NCI-H2171 treated with DMSO at 0.1 percent for 48 hours (cell line): ENCODE results near the gene RAB17.

ENCODE experiments used
- DNase-seq: peaks from one replicate; lab custom pipeline; 2025; lab: John Stamatoyannopoulos, UW

Gene RAB17, protein sequence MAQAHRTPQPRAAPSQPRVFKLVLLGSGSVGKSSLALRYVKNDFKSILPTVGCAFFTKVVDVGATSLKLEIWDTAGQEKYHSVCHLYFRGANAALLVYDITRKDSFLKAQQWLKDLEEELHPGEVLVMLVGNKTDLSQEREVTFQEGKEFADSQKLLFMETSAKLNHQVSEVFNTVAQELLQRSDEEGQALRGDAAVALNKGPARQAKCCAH

DNA sequence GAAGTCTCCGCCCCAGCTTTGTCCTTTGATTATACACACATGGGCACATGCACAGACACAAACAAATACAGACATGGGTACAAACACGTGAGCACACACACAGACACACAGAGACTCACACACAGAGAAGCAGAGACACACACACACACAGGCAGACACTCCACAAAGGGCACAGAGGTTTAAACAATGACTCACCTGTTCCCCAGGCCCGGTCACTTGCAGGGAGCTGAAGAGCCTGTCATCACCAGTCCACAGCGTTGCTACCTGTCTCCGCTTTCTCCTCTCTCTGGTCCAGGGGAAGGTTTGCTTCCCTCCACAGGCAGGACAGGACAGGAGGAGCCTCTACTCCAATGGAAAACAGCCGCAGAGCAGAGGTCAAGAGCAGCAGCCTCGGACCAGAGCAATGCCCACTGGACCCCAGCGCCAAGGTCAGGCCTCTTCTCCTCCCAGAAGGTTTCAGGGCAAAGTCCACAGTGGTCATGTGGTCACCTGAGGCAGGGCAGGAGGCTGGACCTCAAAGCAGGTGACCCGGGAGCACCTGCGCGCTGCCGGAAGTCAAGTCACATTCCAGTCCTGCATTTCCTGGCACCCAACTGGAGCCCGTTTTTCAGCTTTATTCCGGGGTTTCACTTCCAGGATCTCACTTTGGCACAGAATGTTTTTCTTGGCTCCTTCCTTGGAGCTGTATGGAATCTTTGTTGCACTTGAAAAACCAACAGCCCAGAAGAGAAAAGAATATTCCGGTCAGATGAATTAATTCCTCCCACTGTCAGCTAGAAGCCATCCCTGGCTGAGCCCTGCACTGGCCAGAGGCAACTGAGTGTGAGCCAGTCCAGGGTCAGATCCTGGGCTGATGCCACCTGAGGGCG, at the start of gene RAB17:
TSS of gene RAB17 (minus strand) at position 463 of the 869 bp plus-strand sequence. CDS start 4,580 bp downstream, outside the sequence.
- no peak for DNase-seq

DNA sequence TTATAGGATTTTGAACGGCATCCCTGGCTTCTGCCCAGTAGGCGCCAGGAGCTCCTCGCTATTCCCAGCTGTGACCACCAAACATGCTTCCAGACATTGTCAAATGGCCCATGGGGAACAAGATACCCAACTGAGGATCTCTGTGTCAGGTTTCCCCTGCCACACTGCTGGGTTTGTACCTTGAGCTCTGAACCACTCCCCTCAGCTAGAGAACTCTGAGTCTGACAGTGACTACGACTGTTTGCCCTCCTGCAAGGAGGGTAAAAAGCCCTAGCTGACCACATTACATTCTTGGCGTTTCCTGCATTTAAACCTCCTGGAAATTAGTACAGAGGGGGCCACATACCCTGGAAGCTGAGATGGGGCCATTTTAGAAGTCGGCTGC, 49.3 kb upstream of the RAB17 start:
- no peak for DNase-seq

DNA sequence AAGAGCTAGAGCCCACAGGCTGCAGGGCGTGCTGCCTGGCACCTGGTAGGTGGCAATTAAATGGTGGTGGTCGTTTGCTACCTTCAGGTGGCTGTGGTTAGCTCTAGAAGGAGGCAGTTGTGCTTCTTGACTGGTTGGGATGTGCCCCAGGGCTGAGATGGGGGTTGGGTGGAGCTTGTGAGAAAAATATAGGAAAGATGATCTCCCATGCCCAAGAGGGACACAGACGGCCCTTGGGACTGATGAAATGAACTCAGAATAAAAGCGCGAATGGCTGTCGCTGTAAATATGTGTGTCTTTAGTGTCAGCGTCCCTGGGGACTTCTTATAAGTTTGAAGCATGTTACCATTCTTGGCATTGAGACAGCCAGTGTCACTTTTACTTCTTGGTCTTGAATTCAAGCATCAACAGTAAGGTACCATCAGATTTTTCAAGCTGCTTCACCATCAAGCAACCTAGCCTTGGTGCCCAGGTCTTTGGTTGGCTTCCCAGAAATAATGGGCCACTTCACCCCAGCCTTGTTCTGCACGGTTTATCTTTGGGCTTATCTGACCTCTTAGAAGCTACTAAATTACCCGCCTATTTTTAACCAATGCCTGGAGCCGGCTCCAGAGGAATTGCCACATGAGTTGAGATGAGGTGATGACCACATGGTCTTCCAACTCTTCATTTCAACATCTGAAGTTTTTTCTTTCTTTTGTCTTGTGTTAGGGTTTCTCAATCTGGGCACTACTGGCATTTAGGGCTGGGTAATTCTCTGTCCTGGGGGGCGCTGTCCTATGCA, 48.7 kb upstream of the RAB17 start:
- no peak for DNase-seq

DNA sequence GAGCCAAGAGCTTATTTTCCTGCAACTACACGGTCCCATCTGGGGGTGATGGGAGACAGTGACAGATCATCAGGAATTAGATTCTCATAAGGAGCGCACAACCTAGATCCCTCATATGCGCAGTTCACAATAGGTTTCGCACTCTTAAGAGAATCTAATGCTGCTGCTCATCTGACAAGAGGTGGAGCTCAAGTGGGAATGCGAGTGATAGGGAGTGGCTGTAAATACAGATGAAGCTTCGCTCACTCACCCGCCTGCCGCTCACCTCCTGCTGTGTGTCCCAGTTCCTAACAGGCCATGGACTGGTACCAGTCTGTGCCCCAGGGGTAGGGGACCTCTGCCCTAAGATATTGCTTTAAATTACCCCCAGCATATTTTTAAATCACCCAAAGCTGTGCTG, 47.6 kb upstream of the RAB17 start:
- DNase-seq: no peak

DNA sequence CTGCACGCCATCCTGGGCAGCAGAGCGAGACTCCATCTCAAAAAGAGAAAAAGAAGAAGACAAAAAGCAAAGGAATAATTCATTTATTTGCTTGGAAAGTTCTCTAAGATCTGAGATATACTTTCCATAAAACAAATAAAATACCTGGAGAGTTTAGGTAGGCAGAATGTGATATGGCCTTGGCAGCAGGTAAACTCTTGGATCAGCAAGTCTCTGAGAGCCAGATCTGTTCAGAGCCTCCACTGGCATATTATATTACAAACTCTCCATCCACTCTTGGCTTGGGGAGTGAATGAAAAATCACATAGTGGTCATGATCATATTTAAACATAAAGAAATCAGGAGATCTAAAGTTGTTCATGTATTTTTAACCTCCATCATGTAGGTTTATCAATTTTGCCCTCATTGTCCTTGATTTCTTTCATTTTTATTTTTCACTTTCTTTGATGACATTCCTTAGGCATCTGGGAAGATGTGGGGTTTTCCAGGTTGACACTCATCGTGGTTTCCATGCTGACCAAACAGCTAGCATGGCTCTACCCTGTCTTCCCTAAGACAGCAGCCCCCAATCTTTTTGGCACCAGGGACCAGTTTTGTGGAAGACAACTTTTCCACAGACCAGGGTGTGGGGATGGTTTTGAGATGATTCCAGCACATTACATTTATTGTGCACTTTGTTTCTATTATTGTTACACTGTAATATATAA, 47.0 kb upstream of the RAB17 start:
- DNase-seq: no peak

DNA sequence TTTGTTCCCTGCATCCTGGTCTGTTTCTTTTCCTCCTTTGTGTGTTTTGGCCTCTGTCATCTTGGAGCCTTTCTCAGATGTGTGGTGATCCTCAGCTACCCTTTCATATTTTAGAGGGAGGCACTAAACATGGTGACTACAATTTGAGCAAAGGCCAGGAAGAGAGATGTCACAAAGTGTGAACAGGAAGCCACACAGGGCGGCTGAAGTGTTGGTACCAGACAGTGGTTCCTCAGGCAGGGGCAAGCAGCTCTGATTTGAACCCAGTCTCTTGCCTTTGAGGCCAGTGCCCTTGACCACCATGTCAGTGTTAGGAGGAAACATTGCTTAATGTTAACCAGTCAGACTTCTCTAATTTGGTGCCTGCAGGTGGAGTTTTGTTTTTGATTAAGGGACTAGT, 46.0 kb upstream of the RAB17 start:
- DNase-seq: no peak

DNA sequence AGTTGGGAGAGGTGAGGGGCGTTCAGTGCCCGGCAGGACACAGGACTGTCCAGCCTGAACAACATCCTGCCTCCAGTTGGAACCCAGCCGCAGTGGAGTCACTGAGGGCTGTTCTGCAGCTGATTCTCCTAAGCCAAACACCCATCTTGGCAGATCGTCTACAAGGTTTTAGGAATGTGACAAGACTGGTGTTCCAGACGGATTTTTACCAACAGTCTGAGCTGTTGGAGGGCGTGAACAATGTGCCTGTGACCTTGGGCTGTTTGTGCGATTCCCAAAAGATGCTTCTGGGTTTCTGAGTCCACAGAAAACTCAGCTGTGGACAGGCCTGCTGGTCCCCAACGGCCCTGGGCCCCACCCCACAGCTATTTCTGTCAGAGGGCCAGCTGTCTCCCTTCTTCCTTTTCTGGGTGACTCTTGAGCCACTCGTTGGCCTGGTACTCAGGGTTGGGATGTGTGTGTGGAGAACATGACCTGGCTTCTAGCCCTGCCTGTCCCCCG, 42.6 kb upstream of the RAB17 start:
- DNase-seq: no peak

DNA sequence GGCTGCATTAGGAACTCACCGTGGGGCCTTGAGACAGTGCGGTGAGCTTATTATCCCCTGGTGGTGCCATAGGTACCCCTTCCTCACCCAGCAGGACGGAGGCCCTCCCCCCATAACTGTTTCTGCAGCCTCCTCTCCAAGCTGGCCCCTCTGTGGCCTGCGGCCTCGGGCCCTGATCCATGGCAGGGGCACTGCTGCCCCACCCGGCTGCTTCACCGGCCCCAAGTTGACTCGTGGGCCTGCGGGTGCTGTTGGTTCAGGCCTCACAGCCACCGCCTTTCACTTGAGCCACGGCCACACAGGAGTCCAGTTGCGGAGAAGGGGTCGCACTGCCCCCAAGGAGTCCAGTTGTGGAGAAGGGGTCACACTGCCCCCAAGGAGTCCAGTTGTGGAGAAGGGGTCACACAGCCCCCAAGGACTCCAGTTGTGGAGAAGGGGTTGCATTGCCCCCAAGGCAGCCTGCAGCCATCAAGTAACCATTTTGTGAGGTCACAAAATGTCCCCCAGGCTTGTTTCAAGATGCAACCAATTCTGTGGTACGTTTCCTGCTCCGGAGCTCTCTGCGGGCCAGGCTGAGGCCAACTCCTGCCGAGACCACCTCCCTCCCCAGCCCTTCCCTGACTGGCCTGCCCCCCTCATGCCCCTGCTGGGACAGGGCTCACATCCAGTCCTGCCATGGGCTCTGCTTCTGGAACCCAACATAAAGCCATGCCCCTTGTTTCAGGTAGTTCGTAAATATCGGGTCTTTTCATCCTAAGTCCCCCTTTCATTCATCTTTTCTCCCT, 41.5 kb upstream of the RAB17 start:
- DNase-seq: no peak

DNA sequence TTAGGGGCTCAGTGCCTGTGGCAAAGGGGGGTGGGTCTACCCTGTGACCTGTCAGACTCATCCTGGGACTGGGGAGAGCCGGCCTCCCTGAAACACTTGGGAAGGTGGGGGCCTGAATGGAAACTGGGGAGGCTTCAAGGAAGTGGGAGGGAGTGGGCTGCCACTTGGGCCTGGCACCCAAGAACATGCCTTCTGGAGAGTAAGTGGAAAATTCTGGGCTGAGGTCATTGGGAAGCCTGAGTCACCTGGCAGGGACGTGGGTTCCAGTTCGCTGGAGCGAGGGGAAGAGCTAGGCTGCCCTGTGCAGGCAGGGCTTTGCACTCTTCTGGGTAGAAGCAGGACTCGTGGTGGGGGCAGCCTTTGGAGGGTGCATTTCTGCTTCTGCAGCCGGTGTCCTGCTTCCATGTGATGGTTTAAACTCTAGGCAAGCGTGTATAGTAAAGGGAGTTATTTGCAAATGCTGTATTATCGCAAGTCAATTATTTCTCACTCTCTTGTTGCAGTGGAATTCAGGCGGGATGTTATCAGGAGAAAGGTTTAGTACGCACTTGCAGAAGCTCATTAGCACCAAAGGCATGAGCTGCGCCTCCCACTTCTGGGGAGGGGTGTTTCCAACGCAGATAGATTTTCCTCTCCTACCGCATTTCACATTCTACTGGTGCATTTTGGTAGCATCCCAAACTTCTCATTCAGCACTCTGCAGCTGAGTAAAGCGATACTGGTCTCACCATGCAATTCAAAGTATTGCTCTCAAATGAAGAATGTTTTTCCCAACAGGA, 40.7 kb upstream of the RAB17 start:
- no peak for DNase-seq

DNA sequence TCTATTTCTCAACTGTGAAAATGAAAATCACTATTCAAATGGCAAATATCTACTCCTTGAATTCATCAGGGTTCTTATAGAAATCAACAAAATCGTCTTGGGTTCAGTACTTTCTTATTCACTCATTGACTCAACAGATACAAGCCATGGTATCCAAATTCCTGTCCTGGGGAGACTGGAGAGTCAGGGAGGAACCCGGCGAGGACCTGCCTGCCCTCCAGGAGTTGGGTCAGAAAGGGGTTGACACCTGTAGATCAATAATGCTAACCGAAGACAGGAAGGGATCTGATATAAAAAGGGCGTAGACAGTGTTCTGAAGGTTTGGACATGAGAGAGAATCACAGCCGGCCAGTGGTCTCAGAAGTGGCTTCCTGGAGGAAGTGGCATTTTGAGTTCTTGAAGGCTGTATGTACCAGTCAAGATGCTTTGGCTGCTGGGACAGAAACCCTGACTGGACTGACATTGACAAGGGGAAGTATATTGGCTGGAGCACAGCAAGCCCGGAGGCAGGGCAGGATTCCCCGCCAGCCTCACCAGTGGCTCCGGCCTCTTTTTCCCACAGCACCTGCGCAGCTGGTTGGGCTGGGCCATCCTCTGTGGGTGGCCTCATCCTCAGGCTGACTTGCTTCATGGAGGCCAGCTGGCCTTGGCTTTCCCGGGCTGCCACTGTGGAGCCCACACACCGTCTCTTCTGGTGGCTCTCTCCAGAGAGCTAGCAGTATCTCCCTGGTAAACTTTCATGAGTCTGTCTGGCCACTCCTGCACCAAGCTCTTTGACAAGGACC, 39.9 kb upstream of the RAB17 start:
- DNase-seq: no peak

DNA sequence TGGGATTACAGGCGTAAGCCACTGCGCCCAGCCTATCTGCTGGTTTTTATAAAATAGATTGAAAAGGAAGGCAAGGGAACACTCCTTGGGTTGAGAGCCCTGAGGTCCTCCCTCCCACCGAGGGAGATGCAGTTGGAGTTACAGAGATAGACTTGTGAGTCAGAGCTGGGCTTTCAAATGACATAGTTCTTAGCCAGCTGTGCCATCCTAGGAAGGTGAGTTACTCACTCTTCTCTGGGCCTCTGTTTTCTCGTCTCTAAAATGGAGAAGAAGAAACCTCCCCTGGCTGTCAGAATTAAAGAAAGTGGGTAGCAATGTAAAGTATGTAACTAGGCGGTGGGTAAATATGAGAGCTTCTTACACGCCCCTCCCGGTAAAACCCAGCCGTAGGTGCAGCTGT, 39.2 kb upstream of the RAB17 start:
- DNase-seq: no peak

DNA sequence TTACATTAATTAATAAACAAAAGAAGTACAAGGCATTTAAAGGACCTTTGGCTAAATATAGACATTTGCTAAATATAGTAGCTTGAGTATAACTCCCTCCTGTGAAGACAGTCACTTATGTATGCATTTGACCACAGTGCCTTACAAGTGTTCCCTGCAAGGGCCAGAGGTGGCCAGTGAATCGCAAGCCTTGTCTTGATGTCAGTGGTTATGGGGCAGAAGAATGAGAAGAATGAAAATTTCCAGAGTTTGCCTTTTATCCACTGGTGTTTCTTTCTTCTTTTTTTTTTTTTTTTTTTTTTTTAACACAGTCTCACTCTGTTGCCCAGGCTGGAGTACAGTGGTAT, 38.6 kb upstream of the RAB17 start:
- DNase-seq: no peak

DNA sequence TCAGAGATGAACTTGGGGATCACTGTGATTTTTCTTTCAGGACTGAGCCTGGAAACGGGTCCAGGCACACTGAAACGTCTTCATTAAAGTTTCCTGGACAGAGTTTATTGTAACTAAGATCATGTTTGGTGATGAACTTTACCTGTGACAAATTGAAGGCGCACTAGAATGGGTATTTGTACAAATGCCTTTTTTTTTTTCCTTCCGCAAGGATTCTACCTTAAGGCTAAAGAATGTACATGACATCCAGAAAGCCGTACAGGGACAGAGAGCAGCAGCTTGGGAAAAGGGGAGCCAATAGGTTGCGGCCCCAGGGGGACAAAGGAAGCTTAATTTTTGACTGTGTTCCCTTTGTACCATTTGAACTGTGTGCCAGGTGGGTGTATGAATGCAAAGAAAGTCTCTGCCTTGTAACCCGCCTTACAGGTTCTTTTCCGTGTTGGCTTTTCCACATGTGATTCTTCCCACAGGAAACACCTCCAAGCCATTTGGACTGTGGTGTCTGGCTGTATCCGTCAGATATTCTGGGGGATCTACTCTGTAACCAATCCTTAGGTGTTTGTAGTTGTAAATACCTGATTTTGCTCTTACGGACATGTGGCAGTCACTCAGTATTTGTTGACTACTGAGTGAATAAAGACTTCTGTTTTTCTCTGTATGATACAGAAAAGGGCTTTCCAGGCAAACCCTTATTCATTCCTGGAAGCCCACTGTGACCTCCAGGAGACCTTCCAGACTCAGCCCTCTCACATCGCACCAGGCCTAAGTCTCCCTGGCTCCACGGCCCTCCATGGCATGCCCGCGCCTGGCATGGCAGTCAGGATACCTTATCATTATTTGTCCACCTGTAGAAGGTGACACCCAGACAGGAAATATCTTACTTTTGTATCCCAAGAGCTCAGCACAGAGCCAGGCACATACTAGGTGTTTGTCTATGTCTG, 38.0 kb upstream of the RAB17 start:
- DNase-seq: no peak

DNA sequence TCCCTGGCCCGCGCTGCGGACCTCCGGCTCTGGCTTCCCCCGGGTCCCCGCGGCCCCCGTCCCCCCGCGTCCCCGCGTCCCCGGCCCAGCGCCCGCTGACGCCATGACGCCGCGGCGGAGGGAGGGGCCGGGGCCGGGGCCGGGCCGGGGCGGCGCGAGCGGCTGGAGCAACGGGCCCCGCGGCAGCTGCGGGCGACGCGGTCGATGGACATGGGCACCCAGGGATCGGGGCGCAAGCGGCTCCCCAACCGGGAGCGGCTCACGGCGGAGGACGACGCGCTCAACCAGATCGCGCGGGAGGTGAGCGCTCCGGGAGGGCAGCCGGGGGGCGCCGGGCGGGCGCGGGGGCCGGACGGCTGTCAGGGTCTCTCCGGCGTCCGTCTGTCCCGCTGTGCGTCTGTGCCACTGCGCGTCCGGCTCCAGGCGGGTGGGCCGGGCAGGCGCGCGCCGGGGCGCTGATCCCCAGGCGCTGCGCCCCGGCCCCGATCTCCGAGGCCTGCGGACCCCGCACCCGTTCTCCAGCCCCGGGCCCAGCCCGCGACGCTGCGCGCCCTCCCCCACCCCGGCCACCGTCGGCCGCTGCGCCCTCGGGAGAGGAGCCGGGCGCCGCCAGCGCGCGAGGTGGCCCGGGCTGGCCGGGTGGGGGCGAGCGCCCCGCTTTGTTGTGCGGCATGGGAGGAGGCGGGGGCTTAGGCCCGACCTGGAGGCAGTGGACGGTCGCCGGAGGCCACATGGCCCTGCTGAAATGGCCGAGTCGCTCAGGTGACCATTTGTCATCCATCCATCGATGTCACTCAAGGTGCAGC, 37.1 kb upstream of the RAB17 start, which contains the start of gene LRRFIP1:
TSS of gene LRRFIP1 (plus strand) at position 147 of the 806 bp plus-strand sequence. CDS start at position 205, 58 bp downstream.
- DNase-seq: no peak

DNA sequence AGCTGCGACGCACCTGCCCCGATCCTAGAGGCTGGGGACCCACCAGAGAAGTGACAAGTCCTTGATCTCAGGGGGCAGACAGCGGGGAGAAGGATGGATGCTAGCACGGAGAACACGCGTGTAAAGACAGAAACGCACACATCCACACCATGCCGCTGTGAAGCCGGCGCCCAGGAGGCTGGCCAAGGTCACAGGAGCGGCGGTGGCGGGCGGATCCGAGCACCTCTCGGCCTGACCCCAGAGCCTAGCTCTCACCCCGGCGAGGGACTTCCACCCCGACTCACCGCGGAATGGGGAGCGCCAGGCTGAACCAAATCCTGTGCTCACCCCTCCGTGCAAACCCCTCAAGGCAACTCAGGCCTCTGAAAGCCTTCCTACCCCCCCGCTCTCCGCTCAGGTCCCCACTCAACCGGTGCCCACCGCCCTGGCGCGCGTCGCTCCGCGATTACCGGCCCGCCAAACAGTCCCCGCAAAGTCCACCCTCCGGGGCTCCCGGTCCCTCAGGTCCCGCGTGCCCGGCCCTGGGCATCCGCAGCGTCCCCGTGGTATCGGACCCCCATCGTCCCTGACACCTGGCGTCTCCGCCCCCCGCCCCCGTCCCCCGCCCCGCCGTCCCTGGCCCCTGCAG, 36.4 kb upstream of the RAB17 start:
- DNase-seq: no peak

DNA sequence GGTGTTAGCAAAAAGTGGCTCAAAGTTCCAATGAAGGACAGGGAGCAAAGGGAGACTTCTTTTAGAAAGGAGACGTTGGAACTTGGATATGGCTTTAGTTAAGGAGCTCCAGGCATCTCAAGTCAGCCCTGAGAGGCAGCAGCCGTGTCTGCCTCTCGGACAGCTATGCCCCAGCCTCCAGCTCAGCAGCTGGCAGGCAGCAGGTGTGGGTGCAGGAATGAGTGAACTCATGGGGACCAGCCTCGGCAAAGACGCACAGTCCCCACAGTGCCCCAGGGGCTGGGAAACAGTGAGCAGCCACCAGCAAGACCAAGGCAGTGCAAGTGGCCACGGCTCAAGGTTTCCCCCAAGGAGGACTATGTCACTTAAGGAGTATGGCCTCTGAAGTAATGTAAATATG, 35.2 kb upstream of the RAB17 start:
- DNase-seq: no peak

DNA sequence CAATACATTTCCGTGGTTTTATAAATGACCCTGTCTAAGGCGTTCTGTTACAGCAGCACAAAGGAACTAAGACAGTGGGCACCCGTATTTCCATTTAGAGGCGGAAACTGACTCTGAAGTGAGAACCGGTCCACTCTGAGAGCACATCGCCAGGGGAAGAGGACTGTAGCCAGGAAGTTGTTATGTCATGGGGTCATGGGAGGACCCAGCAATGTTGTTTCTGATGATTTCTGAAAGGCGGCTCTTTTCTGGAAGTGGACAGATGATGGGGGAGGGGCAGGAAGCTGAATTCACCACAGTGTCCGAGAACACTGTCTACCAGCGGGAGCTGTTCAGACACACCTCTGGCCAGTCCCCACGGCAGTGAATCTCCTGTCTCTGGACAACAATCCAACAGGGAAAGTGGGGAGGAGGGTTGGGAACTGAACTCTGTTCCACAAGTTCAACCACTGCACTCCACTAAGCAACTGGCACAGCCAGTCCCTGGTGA, 34.7 kb upstream of the RAB17 start:
- no peak for DNase-seq
